HEK293 (cell line): Measurements from ENCODE around the gene PCMT1.
A peak's percentile ranks its signal among the peaks of the same experiment; 100 is the strongest.
"Not testable (repeated sequence)": the region's sequence is repeated elsewhere in the genome, so short reads cannot be mapped to it uniquely, and the experiment has no call there.

Experiments
- CTCF ChIA-PET: fragments of 350-600 bp; formaldehyde crosslinking; extraction: SDS; loops from one replicate; lab custom pipeline; 2021; ENCODE audit warnings: antibody characterized with exemption; lab: Yijun Ruan, JAX
- POLR2A ChIA-PET: fragments of 300-600 bp; formaldehyde crosslinking; extraction: SDS; loops from one replicate; lab custom pipeline; 2020; ENCODE audit warnings: antibody characterized with exemption, inconsistent platforms; lab: Yijun Ruan, JAX
- H3K27ac ChIP-seq: fragments of 200-500 bp; sonication (Bioruptor generic); 2 replicates; pipeline ENCODE4 v1.5.1; 2014; ENCODE audit warnings: low read depth, low read length, control low read depth, inconsistent platforms; ENCODE audit errors: extremely low read depth
- H3K36me3 ChIP-seq, 2 experiments: fragments of 200-500 bp in 1 of 2; sonication (Bioruptor generic) in 1 of 2; 1 replicate in 1 of 2; 2 replicates in 1 of 2; pipeline ENCODE4 v1.5.1; 2014 to 2017; ENCODE audit warnings: inconsistent platforms in 2 of 2, low read length in 2 of 2; ENCODE audit not compliant: control insufficient read depth in 2 of 2, insufficient read depth in 1 of 2
- H3K4me1 ChIP-seq: fragments of 200-500 bp; sonication (Bioruptor generic); 2 replicates; pipeline ENCODE4 v1.5.1; 2014; ENCODE audit warnings: mild to moderate bottlenecking, low read length, inconsistent platforms; ENCODE audit not compliant: control insufficient read depth, insufficient read depth
- H3K4me3 ChIP-seq: 2 replicates; pipeline ENCODE4 v1.5.1; 2011; ENCODE audit warnings: low read depth, mild to moderate bottlenecking, control low read depth, low read length, moderate library complexity
- H3K9me3 ChIP-seq: fragments of 200-500 bp; sonication (Bioruptor generic); 2 replicates; pipeline ENCODE4 v1.5.1; 2014; ENCODE audit warnings: low read depth, low read length, inconsistent platforms; ENCODE audit not compliant: control insufficient read depth, insufficient read depth
- MYNN ChIP-seq: fragments of 450-650 bp; formaldehyde crosslinking; IDR thresholded peaks from 2 replicates; pipeline ENCODE4 v1.5.1; 2016; ENCODE audit warnings: missing biosample characterization, missing genetic modification characterization, borderline replicate concordance
- SALL2 ChIP-seq: fragments of 450-650 bp; formaldehyde crosslinking; IDR thresholded peaks from 2 replicates; pipeline ENCODE4 v1.5.0; 2017; ENCODE audit warnings: missing biosample characterization, mild to moderate bottlenecking, missing genetic modification characterization, borderline replicate concordance
- SCRT1 ChIP-seq: fragments of 450-650 bp; formaldehyde crosslinking; IDR thresholded peaks from 2 replicates; pipeline ENCODE4 v1.5.1; 2016; ENCODE audit warnings: missing biosample characterization, missing genetic modification characterization, borderline replicate concordance
- YY2 ChIP-seq: fragments of 450-650 bp; formaldehyde crosslinking; IDR thresholded peaks from 2 replicates; pipeline ENCODE4 v1.5.1; 2016; ENCODE audit warnings: missing biosample characterization, missing genetic modification characterization
- ZFP69B ChIP-seq: fragments of 450-650 bp; formaldehyde crosslinking; IDR thresholded peaks from 2 replicates; pipeline ENCODE4 v1.5.1; 2016; ENCODE audit warnings: missing biosample characterization, missing genetic modification characterization
- ZNF121 ChIP-seq: fragments of 450-650 bp; formaldehyde crosslinking; IDR thresholded peaks from 2 replicates; pipeline ENCODE4 v1.5.1; 2016; ENCODE audit warnings: missing biosample characterization, missing genetic modification characterization
- ZNF174 ChIP-seq: fragments of 450-650 bp; formaldehyde crosslinking; IDR thresholded peaks from 2 replicates; pipeline ENCODE4 v1.5.0; 2017; ENCODE audit warnings: missing biosample characterization, mild to moderate bottlenecking, missing genetic modification characterization
- ZNF214 ChIP-seq: fragments of 450-650 bp; formaldehyde crosslinking; IDR thresholded peaks from 2 replicates; pipeline ENCODE4 v1.5.1; 2017; ENCODE audit warnings: missing biosample characterization, mild to moderate bottlenecking, missing genetic modification characterization, borderline replicate concordance
- ZNF311 ChIP-seq: fragments of 450-650 bp; formaldehyde crosslinking; IDR thresholded peaks from 2 replicates; pipeline ENCODE4 v1.5.1; 2017; ENCODE audit warnings: missing biosample characterization, missing genetic modification characterization, borderline replicate concordance
- ZNF324 ChIP-seq: fragments of 450-650 bp; formaldehyde crosslinking; IDR thresholded peaks from 2 replicates; pipeline ENCODE4 v1.5.1; 2016; ENCODE audit warnings: missing biosample characterization, missing genetic modification characterization
- ZNF404 ChIP-seq: fragments of 450-650 bp; formaldehyde crosslinking; IDR thresholded peaks from 2 replicates; pipeline ENCODE4 v1.5.1; 2017; ENCODE audit warnings: missing biosample characterization, missing genetic modification characterization
- ZNF510 ChIP-seq: fragments of 450-650 bp; formaldehyde crosslinking; IDR thresholded peaks from 2 replicates; pipeline ENCODE4 v1.5.1; 2018; ENCODE audit warnings: mild to moderate bottlenecking, missing genetic modification characterization, missing biosample characterization; ENCODE audit not compliant: insufficient replicate concordance
- ZNF555 ChIP-seq: fragments of 450-650 bp; formaldehyde crosslinking; conservative IDR thresholded peaks from 2 replicates; pipeline ENCODE4 v1.5.1; 2017; ENCODE audit warnings: missing biosample characterization, mild to moderate bottlenecking, missing genetic modification characterization, inconsistent platforms
- ZNF621 ChIP-seq: fragments of 450-650 bp; formaldehyde crosslinking; IDR thresholded peaks from 2 replicates; pipeline ENCODE4 v1.5.1; 2017; ENCODE audit warnings: missing biosample characterization, missing genetic modification characterization
- ZNF791 ChIP-seq: fragments of 450-650 bp; formaldehyde crosslinking; IDR thresholded peaks from 2 replicates; pipeline ENCODE4 v1.5.1; 2016; ENCODE audit warnings: missing biosample characterization, missing genetic modification characterization
- ZNF792 ChIP-seq: fragments of 450-650 bp; formaldehyde crosslinking; IDR thresholded peaks from 2 replicates; pipeline ENCODE4 v1.5.1; 2016; ENCODE audit warnings: missing biosample characterization, missing genetic modification characterization
- TF ChIP-seq, protein P1 (sequence below): fragments of 450-650 bp; formaldehyde crosslinking; IDR thresholded peaks from 2 replicates; pipeline ENCODE4 v1.5.1; 2016; ENCODE audit warnings: missing biosample characterization, missing genetic modification characterization
- TF ChIP-seq, protein P2 (sequence below): fragments of 450-650 bp; formaldehyde crosslinking; IDR thresholded peaks from 2 replicates; pipeline ENCODE4 v1.5.1; 2017; ENCODE audit warnings: missing biosample characterization, missing genetic modification characterization
- TF ChIP-seq, protein P3 (sequence below): fragments of 450-650 bp; formaldehyde crosslinking; optimal IDR thresholded peaks from 2 replicates; pipeline ENCODE3; 2016; ENCODE audit warnings: missing biosample characterization, mild to moderate bottlenecking, missing genetic modification characterization

Gene PCMT1

DNA sequence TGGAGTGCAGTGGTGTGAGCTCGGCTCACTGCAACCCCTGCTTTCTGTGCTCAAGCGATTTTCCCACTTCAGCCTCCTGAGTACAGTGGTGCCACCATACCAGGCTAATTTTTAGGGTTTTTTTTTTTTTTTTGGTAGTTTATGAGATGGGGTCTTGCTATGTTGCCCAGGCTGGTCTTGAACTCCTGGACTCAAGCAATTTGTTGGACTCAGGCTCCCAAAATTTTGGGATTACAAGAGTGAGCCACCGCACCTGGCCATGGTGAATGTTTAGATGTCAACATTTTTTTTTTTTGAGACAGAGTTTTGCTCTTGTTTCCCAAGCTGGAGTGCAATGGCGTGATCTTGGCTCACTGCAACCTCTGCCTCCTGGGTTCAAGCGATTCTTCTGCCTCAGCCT is 2.4 kb downstream of the PCMT1 start:
- not testable (repeated sequence) for H3K27ac ChIP-seq, H3K9me3 ChIP-seq, H3K4me3 ChIP-seq
- CTCF ChIA-PET, result interaction anchor here (0.6 to 1.1 kb wide), 3 partner anchors 84 to 178 kb away, joined by 3 read pairs; no protein-coding TSS in a partner anchor
- Histone ChIP-seq H3K36me3 (peaks cover 0 to 12% of the 10 kb centered on the region in 2 experiments; a peak in 2 of 3 replicates), H3K4me1 (peaks cover 11% of the 10 kb centered on the region)
- TF ChIP-seq ZNF121 (tag by site-specific recombination), result peak; percentile 59; the same call in 1 of the 2 replicates
- POLR2A ChIA-PET, result interaction anchor here (0.6 to 1.2 kb wide), 2 partner anchors 42 to 50 kb away, joined by 3 read pairs; no protein-coding TSS in a partner anchor

DNA sequence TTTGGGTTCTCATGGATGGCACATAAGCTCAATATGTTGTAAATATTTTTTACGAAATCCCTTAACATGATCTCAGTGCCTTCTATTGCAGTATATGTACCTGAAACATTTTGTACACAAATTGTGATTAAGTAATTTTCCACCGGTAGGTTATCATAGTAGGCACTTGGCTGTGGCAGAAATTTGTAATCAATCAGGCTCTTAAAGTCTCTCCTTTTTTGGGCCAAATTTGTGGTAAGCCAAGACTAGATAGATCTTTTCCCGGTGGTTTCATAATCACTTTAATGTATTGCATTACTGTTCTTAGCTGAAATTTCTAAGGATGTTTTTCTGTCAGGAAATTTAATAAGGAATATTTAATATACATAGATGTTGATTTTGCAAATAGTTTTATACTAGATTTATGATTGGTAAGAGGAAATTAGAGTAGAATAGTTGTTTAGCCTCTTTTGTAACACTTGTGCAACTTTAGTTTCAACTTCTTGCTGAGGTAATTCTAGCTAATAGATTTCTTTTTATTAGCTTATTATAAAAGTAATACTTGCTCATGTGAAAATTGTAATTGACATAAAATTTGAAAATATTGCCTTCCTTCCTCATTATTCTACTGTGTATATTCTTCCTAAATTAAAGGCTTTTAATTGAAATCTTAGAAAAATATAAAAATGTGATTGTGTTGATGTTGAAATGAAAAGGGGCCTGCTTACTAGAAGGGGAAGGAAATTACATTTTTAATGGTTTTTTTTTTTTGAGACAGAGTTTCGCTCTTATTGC is 3.2 kb downstream of the PCMT1 start:
- Histone ChIP-seq H3K36me3 (peaks cover 0 to 12% of the 10 kb centered on the region in 2 experiments; a peak in 2 of 3 replicates), H3K4me3 (no peak overlapping the region), H3K9me3 (no peaks in the 10 kb centered on the region), H3K27ac (no peak overlapping the region), H3K4me1 (peaks cover 11% of the 10 kb centered on the region)
- TF ChIP-seq, protein P1, sequence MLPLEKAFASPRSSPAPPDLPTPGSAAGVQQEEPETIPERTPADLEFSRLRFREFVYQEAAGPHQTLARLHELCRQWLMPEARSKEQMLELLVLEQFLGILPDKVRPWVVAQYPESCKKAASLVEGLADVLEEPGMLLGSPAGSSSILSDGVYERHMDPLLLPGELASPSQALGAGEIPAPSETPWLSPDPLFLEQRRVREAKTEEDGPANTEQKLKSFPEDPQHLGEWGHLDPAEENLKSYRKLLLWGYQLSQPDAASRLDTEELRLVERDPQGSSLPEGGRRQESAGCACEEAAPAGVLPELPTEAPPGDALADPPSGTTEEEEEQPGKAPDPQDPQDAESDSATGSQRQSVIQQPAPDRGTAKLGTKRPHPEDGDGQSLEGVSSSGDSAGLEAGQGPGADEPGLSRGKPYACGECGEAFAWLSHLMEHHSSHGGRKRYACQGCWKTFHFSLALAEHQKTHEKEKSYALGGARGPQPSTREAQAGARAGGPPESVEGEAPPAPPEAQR (tag by site-specific recombination), result no peak
- no peak for TF ChIP-seq YY2 (tag by site-specific recombination)
- TF ChIP-seq, protein P2, sequence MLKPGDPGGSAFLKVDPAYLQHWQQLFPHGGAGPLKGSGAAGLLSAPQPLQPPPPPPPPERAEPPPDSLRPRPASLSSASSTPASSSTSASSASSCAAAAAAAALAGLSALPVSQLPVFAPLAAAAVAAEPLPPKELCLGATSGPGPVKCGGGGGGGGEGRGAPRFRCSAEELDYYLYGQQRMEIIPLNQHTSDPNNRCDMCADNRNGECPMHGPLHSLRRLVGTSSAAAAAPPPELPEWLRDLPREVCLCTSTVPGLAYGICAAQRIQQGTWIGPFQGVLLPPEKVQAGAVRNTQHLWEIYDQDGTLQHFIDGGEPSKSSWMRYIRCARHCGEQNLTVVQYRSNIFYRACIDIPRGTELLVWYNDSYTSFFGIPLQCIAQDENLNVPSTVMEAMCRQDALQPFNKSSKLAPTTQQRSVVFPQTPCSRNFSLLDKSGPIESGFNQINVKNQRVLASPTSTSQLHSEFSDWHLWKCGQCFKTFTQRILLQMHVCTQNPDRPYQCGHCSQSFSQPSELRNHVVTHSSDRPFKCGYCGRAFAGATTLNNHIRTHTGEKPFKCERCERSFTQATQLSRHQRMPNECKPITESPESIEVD, result no peak
- no peak for TF ChIP-seq ZFP69B (tag by site-specific recombination)
- TF ChIP-seq ZNF791 (tag by site-specific recombination), result no peak
- TF ChIP-seq ZNF555 (tag by site-specific recombination), result no peak
- TF ChIP-seq ZNF510, result no peak
- TF ChIP-seq ZNF214 (tag by site-specific recombination), result no peak
- no peak for TF ChIP-seq SCRT1 (tag by site-specific recombination)
- TF ChIP-seq ZNF404 (tag by site-specific recombination), result no peak
- TF ChIP-seq ZNF311, result no peak
- no peak for TF ChIP-seq ZNF174 (tag by site-specific recombination)
- no peak for TF ChIP-seq ZNF621 (tag by site-specific recombination)
- no peak for TF ChIP-seq ZNF792 (tag by site-specific recombination)
- TF ChIP-seq, protein P3, sequence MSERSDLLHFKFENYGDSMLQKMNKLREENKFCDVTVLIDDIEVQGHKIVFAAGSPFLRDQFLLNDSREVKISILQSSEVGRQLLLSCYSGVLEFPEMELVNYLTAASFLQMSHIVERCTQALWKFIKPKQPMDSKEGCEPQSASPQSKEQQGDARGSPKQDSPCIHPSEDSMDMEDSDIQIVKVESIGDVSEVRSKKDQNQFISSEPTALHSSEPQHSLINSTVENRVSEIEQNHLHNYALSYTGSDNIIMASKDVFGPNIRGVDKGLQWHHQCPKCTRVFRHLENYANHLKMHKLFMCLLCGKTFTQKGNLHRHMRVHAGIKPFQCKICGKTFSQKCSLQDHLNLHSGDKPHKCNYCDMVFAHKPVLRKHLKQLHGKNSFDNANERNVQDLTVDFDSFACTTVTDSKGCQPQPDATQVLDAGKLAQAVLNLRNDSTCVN (tag by site-specific recombination), result no peak
- no peak for TF ChIP-seq ZNF324
- TF ChIP-seq MYNN (tag by site-specific recombination), result no peak
- TF ChIP-seq SALL2 (tag by site-specific recombination), result no peak
- ChIA-PET POLR2A (interaction anchor here (0.6 to 0.9 kb wide), 2 partner anchors 17 to 36 kb away, joined by 4 to 5 read pairs; no protein-coding TSS in a partner anchor), CTCF (interaction anchor here (0.6 to 1.1 kb wide), 2 partner anchors 174 to 177 kb away, joined by 3 read pairs; no protein-coding TSS in a partner anchor)

DNA sequence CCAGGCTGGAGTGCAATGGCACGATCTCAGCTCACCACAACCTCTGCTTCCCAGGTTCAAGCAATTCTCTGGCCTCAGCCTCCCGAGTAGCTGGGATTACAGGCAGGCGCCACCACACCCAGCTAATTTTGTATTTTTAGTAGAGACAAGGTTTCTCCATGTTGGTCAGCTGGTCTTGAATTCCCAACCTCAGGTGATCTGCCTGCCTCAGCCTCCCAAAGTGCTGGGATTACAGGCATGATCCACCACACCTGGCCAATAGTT is 3.8 kb downstream of the PCMT1 start:
- Histone ChIP-seq H3K36me3 (peaks cover 0 to 12% of the 10 kb centered on the region in 2 experiments; a peak in 2 of 3 replicates), H3K4me1 (peaks cover 11% of the 10 kb centered on the region)
- H3K27ac ChIP-seq, CTCF ChIA-PET, H3K9me3 ChIP-seq, H3K4me3 ChIP-seq: not testable (repeated sequence)
- POLR2A ChIA-PET, result interaction anchor here (0.6 to 0.9 kb wide), 2 partner anchors 17 to 37 kb away, joined by 4 to 5 read pairs; no protein-coding TSS in a partner anchor
